ENCODE measurements around the gene DNASE2.

DNASE2 gene

GRCh38 chr19:12886651-12886968 is 5.4 kb upstream of the DNASE2 start:
- no peak for DNase-seq

DNA sequence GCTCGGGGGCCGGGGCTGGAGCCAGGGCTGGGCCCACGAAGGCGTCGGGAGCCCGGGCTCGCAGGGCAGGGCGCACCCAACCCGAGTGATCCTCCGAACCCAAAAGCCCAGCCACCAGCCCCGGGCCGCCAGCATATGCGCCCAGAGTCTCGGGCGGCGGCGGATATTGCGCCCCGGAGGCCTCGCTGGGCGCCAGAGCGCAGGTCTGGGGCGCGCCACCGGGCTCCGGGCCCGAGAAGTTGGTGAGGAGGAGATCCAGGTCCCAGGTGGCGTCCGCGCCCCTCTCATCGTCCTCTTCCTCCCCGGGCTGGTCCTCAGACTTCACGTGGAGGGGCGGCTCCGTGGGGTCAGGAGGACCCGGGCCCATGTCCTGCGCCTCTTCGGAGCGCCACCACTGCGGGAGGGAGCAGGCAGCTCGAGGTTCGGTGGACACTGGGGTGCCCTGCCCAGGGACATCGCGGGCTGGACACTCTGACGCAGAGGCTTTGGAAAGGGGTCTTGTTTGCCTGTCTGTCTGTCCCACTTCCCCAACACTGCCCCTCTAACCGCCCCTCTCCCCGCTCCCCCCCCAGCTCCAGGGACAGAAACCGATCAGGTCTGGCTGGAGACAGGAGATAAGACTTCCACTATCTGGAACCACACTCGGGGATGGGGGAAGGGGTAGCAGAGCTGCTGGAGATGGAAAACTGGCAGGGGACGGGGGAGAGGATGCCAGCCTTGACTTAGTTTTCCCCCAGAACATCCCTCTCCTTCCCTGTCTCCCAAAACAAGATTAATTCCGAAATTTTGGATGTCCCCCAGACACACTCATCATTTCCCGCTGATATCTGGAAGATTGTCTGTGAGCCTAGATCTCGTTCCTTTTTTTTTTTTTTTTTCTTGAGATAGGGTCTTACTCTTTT is 4.8 kb upstream of the DNASE2 start:
- DNase-seq, result no peak

GRCh38 chr19:12884926-12885748 is 3.9 kb upstream of the DNASE2 start:
- DNase-seq, result peak; percentile 95

- DNase-seq, result no peak
These were observed 3.3 kb upstream of the DNASE2 start for GRCh38 chr19:12884627-12884925.

DNA sequence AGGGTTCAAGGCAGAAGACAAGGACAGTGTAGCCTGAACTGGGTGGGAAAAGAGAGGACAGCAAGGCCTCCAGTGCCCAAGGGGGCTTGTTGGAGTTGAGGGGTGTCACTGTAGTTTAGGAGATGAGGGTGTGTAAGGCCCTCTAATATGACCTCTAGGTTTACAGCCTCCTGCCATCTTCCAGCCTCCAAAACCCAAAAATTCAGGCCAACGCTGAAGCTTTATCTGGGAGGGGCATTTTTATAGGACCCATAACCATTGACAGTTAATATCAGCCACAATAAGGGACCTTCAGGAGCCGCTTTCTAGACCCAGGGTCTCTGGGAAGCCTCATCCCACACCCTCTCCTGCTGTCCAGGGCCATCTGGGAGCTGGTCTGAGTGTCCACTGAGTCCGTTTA is 3.0 kb upstream of the DNASE2 start:
- no peak for DNase-seq

GRCh38 chr19:12882589-12882988 is 1.3 kb upstream of the DNASE2 start:
- no peak for DNase-seq

DNA sequence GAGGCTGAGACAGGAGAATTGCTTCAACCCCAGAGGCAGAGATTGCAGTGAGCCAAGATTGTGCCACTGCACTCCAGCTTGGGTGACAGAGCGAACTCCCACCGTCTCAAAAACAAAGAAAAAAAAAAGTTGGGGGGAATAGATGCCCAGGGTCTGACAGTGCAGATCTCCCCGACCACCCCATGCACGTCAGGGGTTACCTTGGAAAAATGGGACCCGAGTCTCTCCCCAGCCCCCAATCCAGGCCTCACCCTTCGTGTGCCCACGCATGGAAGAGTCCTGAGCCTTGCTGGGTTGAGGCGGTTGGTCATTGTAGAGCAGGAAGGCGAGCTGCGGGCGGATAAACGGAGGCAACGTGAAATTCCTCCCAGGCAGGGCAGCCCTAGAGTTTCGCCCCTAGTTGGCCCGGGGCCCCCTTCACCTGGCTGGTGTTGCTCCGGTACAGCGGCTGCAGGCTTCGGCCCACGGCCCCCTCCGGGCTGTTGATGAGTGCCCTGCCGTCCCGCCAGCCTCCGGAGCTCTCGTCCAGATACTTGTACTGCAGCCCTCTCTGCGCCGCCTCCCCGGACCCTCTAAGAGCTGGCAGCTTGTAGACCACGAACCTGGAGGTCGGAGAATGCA is 588 bp downstream of the DNASE2 start:
- DNase-seq, result no peak

- DNase-seq, result no peak
These were observed 6.2 kb downstream of the DNASE2 start for GRCh38 chr19:12875086-12875485.

DNA sequence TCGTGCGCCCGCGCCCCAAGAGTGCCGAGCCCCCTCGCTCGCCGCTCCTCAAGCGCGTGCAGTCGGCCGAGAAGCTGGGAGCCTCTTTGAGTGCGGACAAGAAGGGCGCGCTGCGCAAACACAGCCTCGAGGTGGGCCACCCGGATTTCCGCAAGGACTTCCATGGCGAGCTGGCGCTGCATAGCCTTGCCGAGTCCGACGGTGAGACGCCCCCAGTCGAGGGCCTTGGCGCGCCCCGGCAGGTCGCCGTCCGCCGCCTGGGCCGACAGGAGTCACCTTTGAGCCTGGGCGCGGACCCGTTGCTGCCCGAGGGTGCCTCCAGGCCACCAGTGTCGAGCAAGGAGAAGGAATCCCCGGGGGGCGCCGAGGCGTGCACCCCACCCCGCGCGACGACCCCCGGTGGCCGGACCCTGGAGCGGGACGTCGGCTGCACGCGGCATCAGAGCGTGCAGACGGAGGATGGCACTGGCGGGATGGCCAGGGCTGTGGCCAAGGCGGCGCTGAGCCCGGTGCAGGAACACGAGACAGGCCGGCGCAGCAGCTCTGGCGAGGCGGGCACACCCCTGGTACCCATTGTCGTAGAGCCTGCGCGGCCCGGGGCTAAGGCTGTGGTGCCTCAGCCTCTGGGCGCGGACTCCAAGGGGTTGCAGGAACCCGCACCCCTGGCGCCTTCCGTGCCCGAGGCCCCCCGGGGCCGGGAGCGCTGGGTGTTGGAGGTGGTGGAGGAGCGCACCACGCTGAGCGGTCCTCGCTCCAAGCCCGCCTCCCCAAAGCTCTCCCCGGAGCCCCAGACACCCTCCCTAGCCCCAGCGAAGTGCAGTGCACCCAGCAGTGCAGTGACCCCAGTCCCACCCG is 7.1 kb downstream of the DNASE2 start:
- no peak for DNase-seq

- no peak for DNase-seq
These were observed 8.0 kb downstream of the DNASE2 start for GRCh38 chr19:12872941-12873890.

- no peak for DNase-seq
These were observed 9.0 kb downstream of the DNASE2 start for GRCh38 chr19:12872255-12872654.

- no peak for DNase-seq
These were observed 9.6 kb downstream of the DNASE2 start for GRCh38 chr19:12871681-12872080.

- DNase-seq, result no peak
These were observed 12.6 kb downstream of the DNASE2 start for GRCh38 chr19:12868540-12869112.

DNA sequence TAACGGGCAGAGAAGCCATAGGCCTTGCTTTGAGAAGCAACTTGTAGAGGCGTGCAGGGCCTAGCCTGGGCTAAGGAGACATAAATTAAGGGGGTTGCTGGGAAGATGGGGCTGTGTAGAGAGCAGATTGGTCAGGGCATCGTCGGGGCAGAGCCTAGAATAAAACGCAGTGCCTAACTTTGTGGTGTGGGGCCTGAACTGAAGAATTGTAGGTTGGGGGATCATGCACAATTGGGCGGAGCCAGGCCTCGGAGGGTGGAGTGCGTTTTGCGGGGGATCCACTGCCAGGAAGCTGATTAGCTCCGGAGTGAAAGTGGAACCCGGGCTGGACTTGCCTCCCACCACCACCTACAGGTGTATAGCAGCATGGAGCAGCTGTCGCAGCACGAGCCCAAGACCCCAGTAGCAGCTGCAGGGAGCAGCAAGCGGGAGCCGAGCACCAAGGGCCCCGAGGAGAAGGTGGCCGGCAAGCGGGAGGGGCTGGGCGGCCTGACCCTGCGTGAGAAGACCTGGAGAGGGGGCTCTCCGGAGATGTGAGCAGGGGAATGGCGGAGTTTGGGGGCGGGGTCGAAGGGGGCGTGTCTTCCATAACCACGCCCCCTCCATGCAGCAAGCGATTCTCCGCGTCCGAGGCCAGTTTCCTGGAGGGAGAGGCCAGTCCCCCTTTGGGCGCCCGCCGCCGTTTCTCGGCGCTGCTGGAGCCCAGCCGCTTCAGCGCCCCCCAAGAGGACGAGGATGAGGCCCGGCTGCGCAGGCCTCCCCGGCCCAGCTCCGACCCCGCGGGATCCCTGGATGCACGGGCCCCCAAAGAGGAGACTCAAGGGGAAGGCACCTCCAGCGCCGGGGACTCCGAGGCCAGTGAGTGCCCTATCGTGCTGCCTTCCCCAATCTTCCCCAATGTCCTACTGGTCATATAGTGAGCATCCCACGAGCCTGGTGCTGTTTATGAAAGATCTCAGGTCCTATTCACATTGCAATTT is 13.8 kb downstream of the DNASE2 start:
- DNase-seq, result no peak

- DNase-seq, result no peak
These were observed 14.7 kb downstream of the DNASE2 start for GRCh38 chr19:12866416-12867119.

DNA sequence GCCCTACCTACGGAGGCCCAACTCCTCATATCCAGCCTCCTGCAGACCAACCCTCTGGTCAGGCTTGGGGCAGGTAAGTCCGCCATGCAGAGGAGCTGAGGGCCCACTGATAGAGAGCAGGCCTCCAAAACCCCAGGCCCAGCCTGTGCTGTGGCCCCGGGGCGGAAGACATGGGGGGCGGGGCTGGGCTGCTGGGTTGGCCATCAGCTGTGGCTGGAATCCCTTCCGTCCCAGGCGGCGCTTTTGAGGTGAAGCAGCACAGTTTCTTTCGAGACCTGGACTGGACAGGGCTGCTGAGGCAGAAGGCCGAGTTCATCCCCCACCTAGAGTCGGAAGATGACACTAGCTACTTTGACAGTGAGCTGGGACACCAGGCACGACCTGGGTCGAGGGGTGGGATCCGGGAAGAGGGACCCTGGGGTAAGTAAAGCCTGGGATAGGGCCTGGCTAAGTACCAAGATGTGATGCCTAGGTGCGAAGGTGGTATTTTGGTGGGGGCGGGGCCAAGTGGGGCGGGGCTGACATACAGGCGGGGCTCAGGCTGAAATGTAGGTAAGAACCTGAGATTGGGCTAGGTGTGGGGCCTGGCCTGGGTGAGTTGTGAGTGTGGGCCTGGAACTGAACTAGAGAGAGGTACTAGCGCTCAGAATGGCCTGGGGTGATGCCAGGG is 15.4 kb downstream of the DNASE2 start:
- DNase-seq, result no peak

DNA sequence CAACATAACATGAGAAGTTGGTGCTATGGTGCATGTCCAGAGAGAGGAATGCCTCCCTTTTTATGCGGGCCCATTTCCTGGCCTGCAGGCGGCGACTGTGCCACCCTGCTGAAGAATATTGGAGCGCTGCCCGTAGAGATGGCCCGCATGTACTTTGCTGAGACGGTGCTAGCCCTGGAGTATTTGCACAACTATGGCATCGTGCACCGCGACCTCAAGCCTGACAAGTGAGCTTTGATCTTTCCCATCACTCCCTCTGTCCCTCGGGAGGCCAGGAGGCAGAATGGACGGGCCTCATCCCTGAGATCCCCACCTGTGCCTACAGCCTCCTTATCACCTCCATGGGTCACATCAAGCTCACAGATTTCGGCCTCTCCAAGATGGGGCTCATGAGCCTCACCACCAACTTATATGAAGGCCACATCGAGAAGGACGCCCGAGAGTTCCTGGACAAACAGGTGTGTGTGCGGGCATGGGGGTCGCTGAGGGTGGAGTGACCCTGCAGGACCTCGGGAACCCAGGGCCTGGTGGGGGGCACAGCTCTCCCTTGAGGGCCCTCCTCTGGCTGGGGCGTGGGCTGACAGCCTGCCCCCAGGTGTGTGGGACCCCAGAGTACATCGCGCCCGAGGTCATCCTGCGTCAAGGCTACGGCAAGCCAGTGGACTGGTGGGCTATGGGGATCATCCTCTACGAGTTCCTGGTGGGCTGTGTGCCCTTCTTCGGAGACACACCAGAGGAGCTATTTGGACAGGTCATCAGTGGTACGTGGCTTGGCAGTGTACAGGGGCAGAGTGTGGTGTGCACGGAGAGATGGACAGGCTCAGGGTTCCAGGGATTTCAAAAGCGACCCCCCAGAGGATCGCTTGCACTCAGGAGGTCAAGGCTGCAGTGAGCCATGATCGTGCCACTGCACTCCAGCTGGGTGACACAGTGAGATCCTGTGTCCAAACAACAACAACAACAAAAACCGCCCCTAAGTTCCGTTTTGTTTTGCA is 16.2 kb downstream of the DNASE2 start:
- DNase-seq, result no peak

- no peak for DNase-seq
These were observed 17.1 kb downstream of the DNASE2 start for GRCh38 chr19:12864143-12864542.
